HG03460 (cell line): ENCODE results near the gene KCTD13.
"Not testable (repeated sequence)": the region's sequence is repeated elsewhere in the genome, so short reads cannot be mapped to it uniquely, and the experiment has no call there.

Experiments used
- ATAC-seq: cut with Tn5 transposase; IDR thresholded peaks from one replicate; pipeline ENCODE4 v1.9.1; 2021; ENCODE audit not compliant: unreplicated experiment

KCTD13 gene

GRCh38 chr16:29947897-29948296, 21.9 kb upstream of the KCTD13 start:
- ATAC-seq = no peak

GRCh38 chr16:29943846-29944799, 18.1 kb upstream of the KCTD13 start:
- no peak for ATAC-seq

DNA sequence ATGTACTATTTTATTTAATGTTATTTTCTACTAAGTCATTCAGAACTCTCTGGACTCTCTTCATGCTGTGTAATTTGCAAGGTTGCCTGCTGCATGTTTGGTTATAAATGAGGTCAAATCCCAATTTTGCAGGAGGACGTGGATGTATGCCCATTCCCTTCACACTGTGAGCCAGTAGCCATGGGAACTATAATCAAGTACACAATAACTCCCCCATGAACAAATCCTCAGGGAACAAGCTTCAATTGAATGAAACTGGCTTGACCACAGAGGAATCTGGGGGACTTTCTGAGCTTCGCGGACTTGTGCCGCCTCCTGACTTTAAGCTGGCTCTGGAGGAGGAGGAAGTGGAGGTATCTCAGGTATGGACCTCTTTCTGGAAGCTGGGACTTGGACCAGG, 14.6 kb upstream of the KCTD13 start:
- ATAC-seq = no peak

DNA sequence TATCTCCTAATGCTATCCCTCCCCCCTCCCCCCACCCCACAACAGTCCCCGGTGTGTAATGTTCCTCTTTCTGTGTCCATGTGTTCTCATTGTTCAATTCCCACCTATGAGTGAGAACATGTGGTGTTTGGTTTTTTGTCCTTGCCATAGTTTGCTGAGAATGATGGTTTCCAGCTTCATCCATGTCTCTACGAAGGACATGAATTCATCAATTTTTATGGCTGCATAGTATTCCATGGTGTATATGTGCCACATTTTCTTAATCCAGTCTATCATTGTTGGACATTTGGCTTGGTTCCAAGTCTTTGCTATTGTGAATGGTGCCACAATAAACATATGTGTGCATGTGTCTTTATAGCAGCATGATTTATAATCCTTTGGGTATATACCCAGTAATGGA, 5.7 kb upstream of the KCTD13 start:
- not testable (repeated sequence) for ATAC-seq

- ATAC-seq = no peak
These were observed 1.3 kb upstream of the KCTD13 start for GRCh38 chr16:29927070-29927905.

DNA sequence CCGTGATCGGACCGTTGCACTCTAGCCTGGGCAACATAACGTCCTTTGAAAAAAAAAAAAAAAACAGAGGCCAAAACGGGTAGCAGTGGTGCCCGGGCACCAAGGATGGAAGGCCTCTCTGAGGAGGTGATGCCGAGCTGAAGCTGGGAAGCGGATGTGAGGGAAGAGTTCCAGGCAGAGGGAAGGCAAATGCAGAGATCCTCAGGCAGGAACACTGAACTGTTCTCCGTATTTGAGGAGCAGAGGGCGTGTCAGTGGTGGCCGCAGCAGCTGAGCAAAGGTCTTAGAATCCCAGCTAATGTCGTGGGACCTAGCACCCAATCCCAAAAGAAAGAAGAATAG, 656 bp upstream of the KCTD13 start:
- no peak for ATAC-seq

DNA sequence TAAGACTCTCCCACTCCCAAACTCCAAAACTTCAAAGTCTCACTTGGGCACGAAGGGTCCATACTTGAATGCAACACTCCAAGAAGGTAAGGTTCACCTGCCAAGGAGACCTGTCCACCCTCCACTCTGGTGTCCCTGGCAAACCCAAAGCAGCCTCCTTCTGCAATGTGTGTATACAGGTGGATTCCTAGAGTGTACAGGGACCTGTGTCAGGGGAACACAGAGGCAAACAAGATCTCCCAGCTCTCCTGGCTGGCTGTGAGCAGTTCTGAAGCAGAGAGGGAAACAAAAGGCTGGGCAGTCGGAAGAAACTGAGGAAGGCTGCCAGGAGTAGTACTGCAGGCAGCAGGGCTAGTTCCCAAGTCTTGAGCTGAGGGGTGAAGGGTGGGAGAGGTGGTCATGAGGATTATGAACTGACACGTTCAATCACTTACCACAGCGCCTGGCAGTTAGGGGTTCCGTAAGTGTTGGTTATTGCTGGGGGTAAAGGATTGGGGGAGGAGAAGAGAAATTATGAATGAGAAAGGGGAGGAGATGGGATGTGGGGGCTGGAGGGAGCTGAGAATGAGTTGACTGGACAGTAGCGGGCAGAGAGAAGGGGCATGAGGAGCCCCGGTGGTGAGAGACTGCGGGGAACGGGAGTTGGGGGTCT, 795 bp downstream of the KCTD13 start:
- no peak for ATAC-seq

DNA sequence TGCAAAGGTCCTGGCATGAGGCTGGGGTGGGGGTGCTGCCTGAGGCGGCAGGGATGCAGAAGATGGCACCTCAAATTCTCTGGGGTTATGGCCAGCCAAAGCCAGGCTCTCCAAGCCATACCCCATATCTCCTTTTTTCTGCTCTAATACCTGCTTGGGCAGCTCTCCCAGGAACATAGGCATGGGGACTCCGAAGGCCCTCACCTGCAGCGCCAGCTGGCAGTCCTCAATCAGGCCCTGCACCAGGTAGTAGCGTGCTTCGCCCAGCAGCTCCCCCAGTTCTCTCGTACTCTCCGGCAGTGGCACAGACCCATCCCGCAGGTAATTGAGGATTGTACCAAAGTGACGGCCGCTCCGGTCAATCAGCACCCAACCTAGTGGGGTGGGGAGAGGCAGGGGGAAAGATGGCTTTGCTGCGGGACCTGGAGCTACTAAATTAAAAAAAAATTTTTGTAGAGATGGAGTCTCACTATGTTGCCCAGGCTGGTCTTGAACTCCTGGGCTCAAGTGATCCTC, 3.0 kb downstream of the KCTD13 start:
- ATAC-seq = no peak

DNA sequence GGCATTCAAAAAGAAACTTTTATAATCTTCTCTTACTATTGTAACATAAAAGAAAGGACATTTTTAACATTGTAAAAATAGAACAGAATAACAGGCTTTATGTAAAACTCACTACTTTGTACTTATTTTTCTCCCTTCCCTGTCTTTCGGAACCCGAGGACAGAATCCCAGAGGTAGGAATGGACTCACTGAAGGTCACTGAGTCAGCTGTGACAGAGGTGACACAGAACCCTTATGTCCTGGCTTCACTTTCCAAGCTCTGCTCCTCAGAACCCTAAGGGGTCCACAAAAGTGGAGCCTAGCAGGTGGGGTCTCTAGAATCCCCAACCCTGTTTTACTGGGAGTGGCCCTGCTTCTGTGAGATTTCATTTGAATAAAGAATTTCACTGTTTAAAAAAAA, 3.7 kb downstream of the KCTD13 start:
- no peak for ATAC-seq

GRCh38 chr16:29921034-29921385, 5.0 kb downstream of the KCTD13 start:
- no peak for ATAC-seq

DNA sequence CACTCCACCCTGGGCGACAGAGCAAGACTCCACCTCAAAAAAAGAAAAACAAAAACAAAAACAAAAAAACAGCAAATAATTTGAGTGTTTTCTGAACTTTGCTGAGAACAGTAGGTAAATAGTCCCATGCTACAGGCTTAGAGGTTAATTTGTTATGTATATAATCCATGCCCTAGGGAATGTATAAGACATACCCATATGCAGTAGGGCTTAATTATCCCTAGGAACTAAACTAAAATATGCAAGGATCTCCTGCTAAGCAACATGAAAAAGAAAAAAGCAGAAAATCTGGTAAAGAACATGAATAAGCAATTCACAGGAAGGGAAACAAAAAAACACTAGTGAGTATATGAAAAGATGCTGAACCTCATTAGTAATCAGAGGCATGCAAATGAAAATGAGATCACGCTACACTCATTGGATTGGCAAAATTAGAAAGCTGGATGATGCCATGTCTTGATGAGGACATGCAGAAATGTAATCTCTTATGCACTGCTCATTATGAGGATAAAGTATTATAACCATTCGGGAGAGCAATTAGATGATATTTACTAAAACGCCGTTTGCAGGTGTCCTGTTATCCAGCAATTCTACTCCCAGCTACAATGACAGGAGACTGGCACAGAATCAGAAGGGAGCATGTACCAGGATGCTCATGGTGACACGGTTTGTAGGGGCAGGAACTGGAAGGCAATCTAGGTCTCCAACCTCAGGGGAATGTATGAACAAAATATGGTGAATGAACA, 5.6 kb downstream of the KCTD13 start:
- no peak for ATAC-seq

GRCh38 chr16:29916979-29917378, 9.0 kb downstream of the KCTD13 start:
- ATAC-seq = no peak

- no peak for ATAC-seq
These were observed 10.3 kb downstream of the KCTD13 start for GRCh38 chr16:29915590-29916247.

GRCh38 chr16:29913514-29913913, 12.5 kb downstream of the KCTD13 start:
- no peak for ATAC-seq

- ATAC-seq = no peak
These were observed 13.9 kb downstream of the KCTD13 start for GRCh38 chr16:29912087-29912486.

DNA sequence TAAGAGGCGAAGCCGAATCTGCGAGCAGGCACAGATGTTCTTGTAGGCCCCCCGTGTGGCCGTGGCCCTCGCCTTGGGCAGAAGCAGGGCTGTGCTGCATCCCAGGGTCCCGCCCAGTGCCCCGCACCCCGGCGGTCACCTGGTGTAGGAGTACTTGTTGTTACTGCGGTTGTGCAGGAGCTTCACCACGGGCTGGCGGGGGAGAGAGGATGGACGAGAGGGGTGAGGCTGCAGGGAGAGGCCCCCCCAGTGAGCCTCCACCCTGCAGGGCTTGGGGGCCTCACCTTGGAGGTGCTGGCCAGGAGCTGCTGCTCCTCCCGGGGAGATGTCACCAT, 14.4 kb downstream of the KCTD13 start:
- no peak for ATAC-seq

- no peak for ATAC-seq
These were observed 15.0 kb downstream of the KCTD13 start for GRCh38 chr16:29910819-29911675.

DNA sequence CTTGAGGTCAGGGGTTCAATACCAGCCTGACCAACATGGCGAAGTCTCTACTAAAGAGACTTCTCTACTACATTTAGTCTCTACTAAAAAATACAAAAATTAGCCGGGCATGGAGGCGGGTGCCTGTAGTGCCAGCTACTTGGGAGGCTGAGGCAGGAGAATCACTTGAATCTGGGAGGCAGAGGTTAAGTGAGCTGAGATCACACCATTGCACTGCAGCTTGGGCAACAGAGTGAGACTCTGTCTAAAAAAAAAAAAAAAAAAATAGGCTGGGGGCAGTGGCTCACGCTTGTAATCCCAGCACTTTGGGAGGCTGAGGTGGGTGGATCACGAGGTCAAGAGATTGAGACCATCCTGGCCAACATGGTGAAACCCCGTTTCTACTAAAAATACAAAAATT, 16.2 kb downstream of the KCTD13 start:
- ATAC-seq = not testable (repeated sequence)

DNA sequence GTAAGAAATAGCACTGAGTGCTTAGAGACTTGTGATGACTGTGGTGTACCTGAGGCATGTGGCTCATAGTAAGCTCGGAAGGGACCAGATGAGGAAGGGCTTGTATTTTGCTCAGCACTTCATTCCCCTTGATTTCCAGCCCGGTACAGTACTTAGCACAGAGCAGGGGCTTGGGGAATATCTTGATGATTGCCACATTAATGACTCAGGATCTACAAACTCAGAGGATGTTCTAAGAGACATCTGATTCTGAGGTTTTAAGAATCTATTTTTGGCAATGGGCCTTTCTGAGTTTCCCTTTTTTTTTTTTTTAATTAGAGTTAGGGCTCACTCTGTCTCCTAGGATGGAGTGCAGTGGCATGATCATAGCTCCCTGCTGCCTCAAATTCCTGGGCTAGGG, 16.6 kb downstream of the KCTD13 start:
- no peak for ATAC-seq
